HG03135 (cell line): ENCODE measurements around the gene ZNF416.

ENCODE experiments used
- ATAC-seq: cut with Tn5 transposase; IDR thresholded peaks from one replicate; pipeline ENCODE4 v1.9.1; 2021; ENCODE audit warnings: mild to moderate bottlenecking, moderate library complexity; ENCODE audit not compliant: unreplicated experiment

ZNF416 gene

GRCh38 chr19:57559404-57560025 lies 19.2 kb downstream of the ZNF416 start, which contains the start of gene ZNF550:
ZNF550 (minus strand) TSS chr19:57559863; CDS start chr19:57559682, 181 bp downstream.
- peak; percentile 93 for ATAC-seq

DNA sequence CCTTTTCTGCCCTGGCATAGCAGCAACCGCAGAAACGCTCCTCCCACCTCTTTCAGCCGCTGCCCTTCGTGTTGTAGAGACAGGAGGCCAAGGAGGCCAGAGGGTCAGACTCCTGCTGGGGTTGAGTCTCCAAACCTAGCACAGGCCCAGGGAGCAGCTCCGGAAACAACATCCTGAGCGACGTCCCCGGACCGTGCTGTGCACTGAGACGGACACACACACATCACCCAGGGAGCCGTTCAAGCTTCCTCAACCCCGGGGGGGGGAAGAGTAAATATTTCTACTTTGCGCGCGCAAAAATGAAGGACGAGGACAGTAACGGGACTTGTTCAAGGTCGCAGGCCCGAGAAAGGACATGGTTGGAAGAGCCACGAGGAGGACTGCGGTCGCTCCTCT lies 19.7 kb downstream of the ZNF416 start:
- ATAC-seq = peak; percentile 29

DNA sequence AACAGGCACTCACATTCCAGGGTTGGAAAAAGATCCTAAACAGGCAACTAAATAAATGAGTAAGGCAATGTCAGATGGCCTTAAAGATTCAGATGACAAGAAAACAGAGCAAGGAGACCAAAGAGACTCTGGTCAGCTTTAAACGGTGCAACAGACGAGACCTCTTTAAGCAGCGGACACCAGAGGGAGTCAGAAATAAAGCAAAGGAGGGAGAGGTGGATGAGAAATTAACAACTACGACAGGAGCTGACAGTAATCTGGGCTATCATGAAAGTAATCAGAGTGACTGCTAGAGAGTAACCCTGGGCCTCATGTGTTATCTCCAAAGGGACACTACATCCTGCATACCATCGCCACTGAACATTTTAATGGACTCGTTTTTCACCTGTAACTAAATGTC lies 20.2 kb downstream of the ZNF416 start:
- ATAC-seq = no peak

GRCh38 chr19:57557659-57558058 lies 21.1 kb downstream of the ZNF416 start:
- ATAC-seq = no peak

DNA sequence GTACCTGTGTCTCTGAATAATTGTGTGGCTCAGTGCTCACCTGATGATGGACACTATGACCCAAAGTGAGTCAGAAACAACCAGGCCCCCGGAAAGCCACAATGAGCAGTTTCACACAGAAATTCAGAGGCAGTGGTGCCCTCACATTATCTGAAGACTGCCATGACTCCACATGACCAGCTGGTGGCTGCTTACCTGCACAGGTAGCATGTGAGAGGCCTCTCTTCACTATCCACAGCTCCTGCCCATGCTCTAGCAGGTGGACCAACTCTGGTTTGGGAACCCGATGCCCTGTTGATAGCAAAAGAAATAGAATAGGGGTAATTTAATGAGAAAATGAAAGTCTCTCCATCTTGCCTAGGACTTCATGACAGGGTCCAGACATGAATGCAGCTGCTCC lies 26.3 kb downstream of the ZNF416 start:
- ATAC-seq = no peak

GRCh38 chr19:57546513-57546912 lies 32.2 kb downstream of the ZNF416 start:
- no peak for ATAC-seq

DNA sequence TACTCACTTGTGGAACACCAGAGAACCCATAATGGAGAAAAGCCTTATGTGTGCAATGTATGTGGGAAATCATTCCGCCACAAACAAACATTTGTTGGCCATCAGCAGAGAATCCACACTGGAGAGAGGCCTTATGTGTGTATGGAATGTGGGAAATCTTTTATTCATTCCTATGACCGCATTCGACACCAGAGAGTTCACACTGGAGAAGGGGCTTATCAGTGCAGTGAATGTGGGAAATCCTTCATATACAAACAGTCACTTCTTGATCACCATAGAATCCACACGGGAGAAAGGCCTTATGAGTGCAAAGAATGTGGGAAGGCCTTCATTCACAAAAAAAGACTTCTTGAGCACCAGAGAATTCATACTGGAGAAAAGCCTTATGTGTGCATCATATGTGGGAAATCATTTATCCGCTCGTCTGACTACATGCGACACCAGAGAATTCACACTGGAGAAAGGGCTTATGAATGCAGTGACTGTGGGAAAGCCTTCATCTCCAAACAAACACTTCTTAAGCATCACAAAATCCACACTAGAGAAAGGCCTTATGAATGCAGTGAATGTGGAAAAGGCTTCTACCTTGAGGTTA lies 40.7 kb downstream of the ZNF416 start:
- ATAC-seq = no peak

GRCh38 chr19:57527136-57527881 lies 51.4 kb downstream of the ZNF416 start, which contains the start of gene ZNF549:
ZNF549 (plus strand) TSS chr19:57527356; CDS start chr19:57527574, 218 bp downstream.
- ATAC-seq = peak; percentile 95
